ENCODE results near the gene ANKDD1A. TPM values are rescaled to one million over a fixed set of nuclear protein-coding genes. Genes with fewer than 3 reads are reported as not detected.

The ANKDD1A gene
- total RNA-seq, 1 donor from 2014 or later = 6.8 TPM

DNA sequence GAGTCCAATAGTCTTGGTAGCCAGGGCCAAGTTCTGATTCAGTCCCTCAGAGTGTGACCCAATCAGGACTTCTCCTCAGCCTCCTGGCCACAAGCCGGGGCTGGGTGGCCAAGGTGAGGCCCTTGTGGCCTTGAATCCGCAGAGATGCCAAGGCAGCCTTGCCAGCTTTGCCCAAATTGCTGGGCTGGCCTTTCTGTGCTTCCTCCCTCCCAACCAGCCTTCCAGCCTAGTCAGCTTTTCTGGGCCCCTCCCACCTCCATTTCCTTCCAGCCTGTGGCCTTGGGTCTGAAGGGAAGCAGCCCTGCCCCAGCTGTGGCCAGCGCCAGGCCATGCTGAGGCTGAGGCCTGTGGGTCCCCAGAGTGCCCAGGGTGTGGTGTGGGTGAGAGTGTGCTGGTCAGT, 34.3 kb upstream of the ANKDD1A start:
- H3K9me3 Mint-ChIP-seq (ENCODE audit: unreplicated experiment) = peaks cover 4% of the 10 kb centered on the region
- no peak for DNase-seq
- H3K36me3 Mint-ChIP-seq (ENCODE audit: unreplicated experiment) = no peaks in the 10 kb centered on the region
- H3K27me3 Mint-ChIP-seq (ENCODE audit: unreplicated experiment) = no peaks in the 10 kb centered on the region
- H3K4me3 Mint-ChIP-seq (ENCODE audit: unreplicated experiment) = no peak overlapping the region
- TF ChIP-seq CTCF (IDR thresholded peaks at IDR 0.05; ENCODE audit: partially characterized antibody, unreplicated experiment) = no peak
- H3K4me1 Mint-ChIP-seq (ENCODE audit: low read depth, unreplicated experiment) = peaks cover 15% of the 10 kb centered on the region
- no peak overlapping the region for H3K27ac Mint-ChIP-seq (ENCODE audit: unreplicated experiment)

DNA sequence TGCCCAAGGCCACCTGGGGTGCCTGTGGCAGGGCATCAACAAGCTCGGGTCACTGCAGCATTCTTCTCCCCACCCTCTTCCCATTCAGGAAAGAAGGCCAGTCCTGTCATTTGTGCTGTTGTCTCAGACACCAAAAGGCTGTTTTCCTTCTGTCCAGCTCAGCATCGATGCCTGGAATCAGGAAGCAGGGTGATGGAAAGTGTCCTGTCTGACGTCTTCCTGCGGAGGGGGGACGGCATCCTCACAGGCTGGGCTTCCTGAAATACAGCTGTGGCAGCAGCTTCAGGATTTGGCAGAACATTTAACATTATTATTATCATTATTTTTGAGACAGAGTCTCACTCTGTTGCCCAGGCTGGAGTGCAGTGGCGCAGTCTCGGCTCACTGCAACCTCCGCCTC, 33.0 kb upstream of the ANKDD1A start:
- Mint-ChIP-seq H3K9me3 (ENCODE audit: unreplicated experiment) (peaks cover 4% of the 10 kb centered on the region), H3K36me3 (ENCODE audit: unreplicated experiment) (peaks cover 4% of the 10 kb centered on the region), H3K4me1 (ENCODE audit: low read depth, unreplicated experiment) (peaks cover 21% of the 10 kb centered on the region), H3K27ac (ENCODE audit: unreplicated experiment) (no peak overlapping the region), H3K27me3 (ENCODE audit: unreplicated experiment) (no peaks in the 10 kb centered on the region), H3K4me3 (ENCODE audit: unreplicated experiment) (no peak overlapping the region)
- no peak for TF ChIP-seq CTCF (IDR thresholded peaks at IDR 0.05; ENCODE audit: partially characterized antibody, unreplicated experiment)
- DNase-seq = no peak

DNA sequence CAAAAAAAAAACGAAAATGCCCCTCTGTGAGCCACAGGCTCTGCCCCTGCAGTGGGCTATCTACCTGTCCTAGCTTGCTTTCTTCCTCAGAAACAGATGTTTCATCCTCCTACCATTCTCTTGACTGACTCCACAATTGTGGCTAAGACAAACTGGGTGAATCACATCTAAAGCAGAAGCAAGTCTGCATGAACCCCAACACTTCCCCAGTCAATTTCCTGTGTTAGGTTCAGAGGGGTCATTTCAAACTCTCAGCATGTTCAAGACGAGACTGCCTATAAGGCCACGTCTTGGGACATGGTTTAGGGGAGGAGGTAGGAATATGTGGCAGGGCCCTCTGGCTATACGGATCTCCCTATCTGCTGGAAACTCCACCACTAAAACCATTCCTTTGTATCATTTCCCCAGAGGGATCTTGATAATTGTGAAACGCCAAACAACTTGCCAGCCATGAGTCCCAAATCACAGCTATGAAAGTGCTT, 28.6 kb upstream of the ANKDD1A start:
- Mint-ChIP-seq H3K36me3 (ENCODE audit: unreplicated experiment) (peaks cover 4% of the 10 kb centered on the region), H3K4me1 (ENCODE audit: low read depth, unreplicated experiment) (peaks cover 13% of the 10 kb centered on the region), H3K27me3 (ENCODE audit: unreplicated experiment) (peaks cover 2% of the 10 kb centered on the region), H3K27ac (ENCODE audit: unreplicated experiment) (no peak overlapping the region), H3K9me3 (ENCODE audit: unreplicated experiment) (no peaks in the 10 kb centered on the region), H3K4me3 (ENCODE audit: unreplicated experiment) (no peak overlapping the region)
- no peak for DNase-seq
- TF ChIP-seq CTCF (IDR thresholded peaks at IDR 0.05; ENCODE audit: partially characterized antibody, unreplicated experiment) = no peak

- no peak overlapping the region for H3K27ac Mint-ChIP-seq (ENCODE audit: unreplicated experiment)
- peaks cover 13% of the 10 kb centered on the region for H3K4me1 Mint-ChIP-seq (ENCODE audit: low read depth, unreplicated experiment)
- H3K4me3 Mint-ChIP-seq (ENCODE audit: unreplicated experiment) = peak overlapping the region; percentile 28
- no peak for TF ChIP-seq CTCF (IDR thresholded peaks at IDR 0.05; ENCODE audit: partially characterized antibody, unreplicated experiment)
- no peaks in the 10 kb centered on the region for H3K9me3 Mint-ChIP-seq (ENCODE audit: unreplicated experiment)
- H3K27me3 Mint-ChIP-seq (ENCODE audit: unreplicated experiment) = peaks cover 2% of the 10 kb centered on the region
- DNase-seq = no peak
- H3K36me3 Mint-ChIP-seq (ENCODE audit: unreplicated experiment) = peaks cover 4% of the 10 kb centered on the region
Measured at GRCh38 chr15:64883997-64884511, 27.6 kb upstream of the ANKDD1A start.

- Mint-ChIP-seq H3K27ac (ENCODE audit: unreplicated experiment) (no peak overlapping the region), H3K36me3 (ENCODE audit: unreplicated experiment) (peaks cover 4% of the 10 kb centered on the region), H3K4me3 (ENCODE audit: unreplicated experiment) (no peak overlapping the region), H3K4me1 (ENCODE audit: low read depth, unreplicated experiment) (peaks cover 13% of the 10 kb centered on the region), H3K27me3 (ENCODE audit: unreplicated experiment) (peaks cover 2% of the 10 kb centered on the region), H3K9me3 (ENCODE audit: unreplicated experiment) (no peaks in the 10 kb centered on the region)
- no peak for DNase-seq
- TF ChIP-seq CTCF (IDR thresholded peaks at IDR 0.05; ENCODE audit: partially characterized antibody, unreplicated experiment) = no peak
Measured at GRCh38 chr15:64884679-64885078, 27.0 kb upstream of the ANKDD1A start.

All from glutamatergic neuron (in vitro differentiated cells).